A673 (cell line): Measurements from ENCODE around the gene ATG16L2. TPM values are rescaled to one million over a fixed set of nuclear protein-coding genes. Genes with fewer than 3 reads are reported as not detected.

ENCODE experiments used
- BruUV-seq: library from RNA; stranded (reverse); fragments of 400-500 nt; replicated peaks from 2 replicates; lab custom pipeline; 2021; lab: Mats Ljungman, UMichigan
- CTCF ChIA-PET: fragments of 300-600 bp; sonication (Branson Sonifier 250); formaldehyde crosslinking; loops from one replicate; lab custom pipeline; 2022; ENCODE audit warnings: antibody characterized with exemption; lab: Charles Lee
- POLR2A ChIA-PET: fragments of 300-600 bp; sonication (Branson Sonifier 250); formaldehyde crosslinking; loops from one replicate; lab custom pipeline; 2022; ENCODE audit warnings: antibody characterized with exemption; ENCODE audit not compliant: low non-redundant PET; lab: Charles Lee
- DNase-seq: peaks from one replicate; pipeline ENCODE4 v3.0.0-alpha.2; 2015; ENCODE audit warnings: low spot score
- H3K27ac ChIP-seq: fragments of 200-600 bp; sonication (generic); 2 replicates; pipeline ENCODE4 v1.5.1; 2016; ENCODE audit warnings: mixed run types, low read depth, mild to moderate bottlenecking, mixed read lengths, antibody characterized with exemption, low read length; ENCODE audit not compliant: poor library complexity, severe bottlenecking
- H3K27me3 ChIP-seq: fragments of 200-600 bp; sonication (generic); replicated peaks from 2 replicates; pipeline ENCODE4 v1.6.1; 2017; ENCODE audit warnings: mixed run types, low read depth, mild to moderate bottlenecking, mixed read lengths, antibody characterized with exemption, low read length; ENCODE audit not compliant: insufficient read depth, poor library complexity
- H3K36me3 ChIP-seq: fragments of 200-600 bp; sonication (generic); 2 replicates; pipeline ENCODE4 v1.6.1; 2016; ENCODE audit warnings: mixed run types, mild to moderate bottlenecking, mixed read lengths, antibody characterized with exemption, low read length; ENCODE audit not compliant: insufficient read depth, poor library complexity, severe bottlenecking
- H3K4me1 ChIP-seq: fragments of 200-600 bp; sonication (generic); 2 replicates; pipeline ENCODE4 v1.6.1; 2017; ENCODE audit warnings: mixed run types, mild to moderate bottlenecking, mixed read lengths, antibody characterized with exemption, low read length; ENCODE audit not compliant: insufficient read depth, poor library complexity, severe bottlenecking
- H3K4me3 ChIP-seq: fragments of 200-600 bp; sonication (generic); 2 replicates; pipeline ENCODE4 v1.5.1; 2016; ENCODE audit warnings: low read depth, mixed run types, mild to moderate bottlenecking, mixed read lengths, low read length; ENCODE audit not compliant: poor library complexity, severe bottlenecking
- H3K9me3 ChIP-seq: fragments of 200-600 bp; sonication (generic); 2 replicates; pipeline ENCODE4 v1.6.1; 2016; ENCODE audit warnings: mixed run types, low read depth, mild to moderate bottlenecking, mixed read lengths, antibody characterized with exemption, low read length; ENCODE audit not compliant: poor library complexity, severe bottlenecking
- CTCF ChIP-seq: fragments of 300-800, 200-600 bp; sonication (generic); conservative IDR thresholded peaks from 2 replicates; pipeline ENCODE4 v1.5.1; 2017; ENCODE audit warnings: low read depth, mild to moderate bottlenecking, antibody characterized with exemption, low read length, moderate library complexity, mixed read lengths
- EZH2 ChIP-seq: fragments of 200-600 bp; sonication (generic); IDR thresholded peaks from 2 replicates; pipeline ENCODE4 v1.6.1; 2017; ENCODE audit warnings: borderline replicate concordance, low read depth, mild to moderate bottlenecking, mixed read lengths, antibody characterized with exemption, low read length; ENCODE audit not compliant: poor library complexity, severe bottlenecking
- intact Hi-C: fragments of 100-400 bp; cut with micrococcal nuclease; formaldehyde crosslinking; loops from one replicate; pipeline ENCODE4 v1.10.0; 2022; ENCODE audit not compliant: unreplicated experiment
- total RNA-seq: library from RNA; stranded (reverse); gene quantifications from 2 replicates; pipeline ENCODE4 v1.2.3, GENCODE V29; 2021

ATG16L2 gene
- total RNA-seq, 1 experiment from 2014 or later = 8.6 TPM

GRCh38 chr11:72833083-72833733, 19.0 kb downstream of the ATG16L2 start:
- TF ChIP-seq EZH2 = no peak
- BruUV-seq = no TSS peak
- POLR2A ChIA-PET = no interaction called here
- H3K27me3 ChIP-seq = no peaks in the 10 kb centered on the region
- DNase-seq = no peak
- H3K9me3 ChIP-seq = no peaks in the 10 kb centered on the region
- CTCF ChIA-PET = interaction anchor here (0.7 kb wide), 1 partner anchor 309 kb away, joined by 7 read pairs; the partner anchor contains the start of gene FCHSD2
- H3K4me3 ChIP-seq = no peak overlapping the region
- intact Hi-C loops = loop anchor here (5.0 kb wide), 1 partner anchor 504 kb away; no protein-coding TSS in a partner anchor
- no peaks in the 10 kb centered on the region for H3K4me1 ChIP-seq
- peaks cover 5% of the 10 kb centered on the region for H3K36me3 ChIP-seq
- H3K27ac ChIP-seq = no peak overlapping the region

GRCh38 chr11:72833811-72834493, 19.7 kb downstream of the ATG16L2 start:
- CTCF ChIA-PET = interaction anchor here (0.7 kb wide), 1 partner anchor 308 kb away, joined by 7 read pairs; the partner anchor contains the start of gene FCHSD2

GRCh38 chr11:72834905-72835304, 20.7 kb downstream of the ATG16L2 start:
- no peaks in the 10 kb centered on the region for H3K9me3 ChIP-seq
- TF ChIP-seq CTCF = no peak
- TF ChIP-seq EZH2 = no peak
- no peak overlapping the region for H3K27ac ChIP-seq
- H3K4me3 ChIP-seq = no peak overlapping the region
- peaks cover 5% of the 10 kb centered on the region for H3K36me3 ChIP-seq
- DNase-seq = no peak
- ChIA-PET CTCF (no interaction called here), POLR2A (no interaction called here)
- H3K4me1 ChIP-seq = no peaks in the 10 kb centered on the region
- no TSS peak for BruUV-seq
- intact Hi-C loops = loop anchor here (5.0 kb wide), 1 partner anchor 502 kb away; no protein-coding TSS in a partner anchor
- no peaks in the 10 kb centered on the region for H3K27me3 ChIP-seq

More at GRCh38 chr11:72833811-72834493, 19.7 kb downstream of the ATG16L2 start:
- Histone ChIP-seq H3K27me3 (no peaks in the 10 kb centered on the region), H3K4me3 (no peak overlapping the region), H3K27ac (no peak overlapping the region), H3K4me1 (no peaks in the 10 kb centered on the region), H3K9me3 (no peaks in the 10 kb centered on the region), H3K36me3 (peaks cover 5% of the 10 kb centered on the region)
- no TSS peak for BruUV-seq
- no peak for DNase-seq
- intact Hi-C loops = loop anchor here (5.0 kb wide), 1 partner anchor 503 kb away; no protein-coding TSS in a partner anchor
- POLR2A ChIA-PET = no interaction called here
- TF ChIP-seq CTCF = no peak
- TF ChIP-seq EZH2 = no peak
